HL-60 (cell line): ENCODE data around the gene ROBO1.

ENCODE experiments used
- DNase-seq, 2 experiments: peaks; one replicate each; pipeline ENCODE4 v3.0.0-alpha.2; 2010 to 2020; ENCODE audit warnings: low read depth in 1 of 2, low spot score in 1 of 2
- H3K27ac ChIP-seq: fragments of 250-450 bp; sonication (Bioruptor Pico); replicated peaks from 2 replicates; pipeline ENCODE4 v1.5.1; 2020; ENCODE audit warnings: mild to moderate bottlenecking, moderate library complexity
- H3K27me3 ChIP-seq: fragments of 250-450 bp; sonication (Bioruptor Pico); 2 replicates; pipeline ENCODE4 v1.5.1; 2021; ENCODE audit warnings: mild to moderate bottlenecking, moderate library complexity; ENCODE audit not compliant: insufficient read depth, poor library complexity, severe bottlenecking
- H3K4me3 ChIP-seq: replicated peaks from 2 replicates; pipeline ENCODE4 v1.5.1; 2011; ENCODE audit warnings: mild to moderate bottlenecking, control low read depth, low read length; ENCODE audit not compliant: insufficient read depth
- CTCF ChIP-seq: IDR thresholded peaks from one replicate; pipeline ENCODE4 v1.5.1; 2011; ENCODE audit warnings: low read length, control low read depth, inconsistent platforms; ENCODE audit not compliant: insufficient read depth
- GABPA ChIP-seq: IDR thresholded peaks from 2 replicates; pipeline ENCODE4 v1.6.1; 2012; ENCODE audit warnings: low read depth
- POLR2AphosphoS5 ChIP-seq: IDR thresholded peaks from 2 replicates; pipeline ENCODE4 v1.6.1; 2012; ENCODE audit warnings: low read depth
- REST ChIP-seq: IDR thresholded peaks from 2 replicates; pipeline ENCODE4 v1.6.1; 2012; ENCODE audit warnings: low read depth; ENCODE audit not compliant: insufficient replicate concordance
- SPI1 ChIP-seq: IDR thresholded peaks from 2 replicates; pipeline ENCODE4 v1.6.1; 2012; ENCODE audit warnings: low read depth, mild to moderate bottlenecking, borderline replicate concordance

The ROBO1 gene

GRCh38 chr3:78732471-78732870 lies 1035.3 kb downstream of the ROBO1 start:
- TF ChIP-seq CTCF (no peak), REST (no peak), GABPA (no peak), POLR2AphosphoS5 (no peak), SPI1 (no peak)
- Histone ChIP-seq H3K27ac (no peak overlapping the region), H3K4me3 (no peak overlapping the region), H3K27me3 (no peaks in the 10 kb centered on the region)
- no peak for DNase-seq

GRCh38 chr3:78729946-78730345 lies 1037.9 kb downstream of the ROBO1 start:
- no peak for DNase-seq

More at GRCh38 chr3:78729946-78730345, 1037.9 kb downstream of the ROBO1 start:
- no peak overlapping the region for H3K4me3 ChIP-seq
- H3K27me3 ChIP-seq, result no peaks in the 10 kb centered on the region
- H3K27ac ChIP-seq, result no peak overlapping the region
- TF ChIP-seq POLR2AphosphoS5, result no peak
- no peak for TF ChIP-seq REST
- TF ChIP-seq CTCF, result no peak
- TF ChIP-seq GABPA, result no peak
- no peak for TF ChIP-seq SPI1
